H1 (cell line): ENCODE data around the gene TFCP2L1. TPM values are rescaled to one million over a fixed set of nuclear protein-coding genes. Genes with fewer than 3 reads are reported as not detected.

ENCODE experiments used
- CTCF ChIA-PET: fragments of 300-600 bp; sonication (Branson Sonifier 250); formaldehyde crosslinking; loops from one replicate; lab custom pipeline; 2021; ENCODE audit not compliant: partially characterized antibody; lab: Charles Lee
- POLR2A ChIA-PET: fragments of 300-600 bp; sonication (Branson Sonifier 250); formaldehyde crosslinking; loops from one replicate; lab custom pipeline; 2021; ENCODE audit warnings: inconsistent platforms; ENCODE audit not compliant: partially characterized antibody; lab: Charles Lee
- DNase-seq, 2 experiments: peaks; one replicate each; pipeline versions ENCODE4 v3.0.0 to v3.0.0-alpha.2; 2010 to 2022; ENCODE audit warnings: low spot score in 2 of 2, low read depth in 1 of 2, mixed read lengths in 1 of 2
- FAIRE-seq: peaks from 2 replicates; lab custom pipeline; 2011; peaks lifted over from hg19 to GRCh38; lab: Jason Lieb, UNC
- H2AFZ ChIP-seq: 2 replicates; pipeline ENCODE4 v1.8.1; 2012; ENCODE audit warnings: low read length, inconsistent platforms
- H2AK5ac ChIP-seq: 2 replicates; pipeline ENCODE4 v1.6.1; 2013; ENCODE audit warnings: low read depth, low read length
- H2BK120ac ChIP-seq: replicated peaks from 2 replicates; pipeline ENCODE3; 2013; ENCODE audit warnings: low read depth, low read length, inconsistent platforms
- H2BK12ac ChIP-seq: 2 replicates; pipeline ENCODE4 v1.6.1; 2013; ENCODE audit warnings: low read depth, low read length
- H2BK15ac ChIP-seq: 2 replicates; pipeline ENCODE4 v1.6.1; 2013; ENCODE audit warnings: low read length
- H2BK20ac ChIP-seq: 2 replicates; pipeline ENCODE4 v1.6.1; 2013; ENCODE audit warnings: low read length
- H2BK5ac ChIP-seq: 2 replicates; pipeline ENCODE4 v1.6.1; 2013; ENCODE audit warnings: low read depth, low read length
- H3K14ac ChIP-seq: 2 replicates; pipeline ENCODE4 v1.6.1; 2013; ENCODE audit warnings: inconsistent platforms; ENCODE audit not compliant: insufficient read length
- H3K18ac ChIP-seq: 2 replicates; pipeline ENCODE4 v1.6.1; 2013; ENCODE audit warnings: low read length; ENCODE audit errors: extremely low read depth
- H3K23ac ChIP-seq: 2 replicates; pipeline ENCODE4 v1.6.1; 2013; ENCODE audit warnings: inconsistent platforms; ENCODE audit not compliant: insufficient read length
- H3K23me2 ChIP-seq: 2 replicates; pipeline ENCODE4 v1.6.1; 2013; ENCODE audit warnings: low read depth, low read length
- H3K27ac ChIP-seq: 2 replicates; pipeline ENCODE4 v1.6.1; 2011; ENCODE audit warnings: low read depth, low read length, inconsistent platforms
- H3K27me3 ChIP-seq, 4 experiments: replicated peaks in 1 of 4; 1 replicate in 1 of 4; 2 replicates in 3 of 4; pipeline versions ENCODE4 v1.6.1 to v1.8.1; 2011 to 2013; ENCODE audit warnings: low read length in 3 of 4, mild to moderate bottlenecking in 3 of 4, inconsistent platforms in 2 of 4, mixed read lengths in 2 of 4, moderate library complexity in 1 of 4; ENCODE audit not compliant: control insufficient read depth in 3 of 4, insufficient read depth in 3 of 4; ENCODE audit errors: extremely low read depth in 1 of 4
- H3K36me3 ChIP-seq, 4 experiments: 2 replicates each; pipeline versions ENCODE4 v1.6.1 to v1.8.1; 2011 to 2013; ENCODE audit warnings: mild to moderate bottlenecking in 4 of 4, low read length in 3 of 4, moderate library complexity in 2 of 4, control low read depth in 1 of 4, inconsistent platforms in 1 of 4; ENCODE audit not compliant: insufficient read depth in 4 of 4, control insufficient read depth in 2 of 4
- H3K4ac ChIP-seq: replicated peaks from 2 replicates; pipeline ENCODE3; 2013; ENCODE audit warnings: low read length, low read depth, mixed read lengths, inconsistent platforms; ENCODE audit not compliant: insufficient read length
- H3K4me1 ChIP-seq, 4 experiments: replicated peaks in 1 of 4; 1 replicate in 1 of 4; 2 replicates in 3 of 4; pipeline versions ENCODE4 v1.6.1 to v1.8.1; 2011 to 2013; ENCODE audit warnings: low read length in 3 of 4, inconsistent platforms in 2 of 4, mixed read lengths in 1 of 4; ENCODE audit not compliant: insufficient read depth in 4 of 4, control insufficient read depth in 3 of 4
- H3K4me2 ChIP-seq, 2 experiments: 2 replicates each; pipeline versions ENCODE4 v1.6.1 to v1.8.1; 2011 to 2013; ENCODE audit warnings: low read depth in 2 of 2, low read length in 2 of 2, control low read depth in 1 of 2, inconsistent platforms in 1 of 2, mild to moderate bottlenecking in 1 of 2; ENCODE audit not compliant: insufficient read depth in 1 of 2
- H3K4me3 ChIP-seq, 4 experiments: fragments of 200-600, 300-600 bp in 1 of 4; sonication (generic), shearing (Covaris generic), sonication (Bioruptor Twin) in 1 of 4; 2 replicates each; pipeline versions ENCODE4 v1.5.1 to v1.8.1; 2011 to 2016; ENCODE audit warnings: low read length in 4 of 4, low read depth in 3 of 4, control low read depth in 2 of 4, inconsistent platforms in 2 of 4, mild to moderate bottlenecking in 2 of 4, mixed read lengths in 1 of 4, moderate library complexity in 1 of 4; ENCODE audit not compliant: insufficient read depth in 2 of 4; ENCODE audit errors: extremely low read depth in 1 of 4
- H3K56ac ChIP-seq: replicated peaks from 2 replicates; pipeline ENCODE3; 2013; ENCODE audit warnings: low read depth, mild to moderate bottlenecking, mixed read lengths, low read length, inconsistent platforms; ENCODE audit not compliant: insufficient read length
- H3K79me1 ChIP-seq: 2 replicates; pipeline ENCODE4 v1.6.1; 2013; ENCODE audit warnings: low read depth, low read length, control low read depth
- H3K79me2 ChIP-seq, 2 experiments: 2 replicates each; pipeline versions ENCODE4 v1.6.1 to v1.8.1; 2012 to 2013; ENCODE audit warnings: low read length in 2 of 2, mild to moderate bottlenecking in 2 of 2, inconsistent platforms in 1 of 2; ENCODE audit not compliant: insufficient read depth in 2 of 2, control insufficient read depth in 1 of 2
- H3K9ac ChIP-seq, 4 experiments: replicated peaks in 1 of 4; 1 replicate in 1 of 4; 2 replicates in 3 of 4; pipeline versions ENCODE4 v1.6.1 to v1.8.1; 2011 to 2013; ENCODE audit warnings: low read depth in 3 of 4, low read length in 3 of 4, control low read depth in 2 of 4, mild to moderate bottlenecking in 2 of 4, moderate library complexity in 2 of 4, inconsistent platforms in 1 of 4; ENCODE audit errors: extremely low read depth in 1 of 4
- H3K9me3 ChIP-seq, 2 experiments: 2 replicates each; pipeline versions ENCODE4 v1.6.1 to v1.8.1; 2012 to 2013; ENCODE audit warnings: mild to moderate bottlenecking in 2 of 2, moderate library complexity in 2 of 2, control low read depth in 1 of 2, inconsistent platforms in 1 of 2, low read depth in 1 of 2, low read length in 1 of 2, mixed read lengths in 1 of 2; ENCODE audit not compliant: insufficient read depth in 2 of 2
- H4K20me1 ChIP-seq, 2 experiments: replicated peaks in 1 of 2; 2 replicates each; pipeline versions ENCODE3 to v1.8.1; 2011 to 2013; ENCODE audit warnings: inconsistent platforms in 2 of 2, low read length in 2 of 2, mild to moderate bottlenecking in 1 of 2; ENCODE audit not compliant: insufficient read depth in 2 of 2, control insufficient read depth in 1 of 2
- H4K5ac ChIP-seq: 2 replicates; pipeline ENCODE4 v1.6.1; 2013; ENCODE audit warnings: low read length, low read depth, mixed read lengths, inconsistent platforms; ENCODE audit not compliant: insufficient read length
- H4K8ac ChIP-seq: 2 replicates; pipeline ENCODE4 v1.8.0; 2013; ENCODE audit warnings: mild to moderate bottlenecking, moderate library complexity, low read length, inconsistent platforms; ENCODE audit not compliant: insufficient read depth; ENCODE audit errors: extremely low read depth
- H4K91ac ChIP-seq: replicated peaks from 2 replicates; pipeline ENCODE3; 2013; ENCODE audit warnings: low read length, mixed read lengths, inconsistent platforms; ENCODE audit not compliant: insufficient read length
- CHD2 ChIP-seq: IDR thresholded peaks from 2 replicates; pipeline ENCODE4 v1.6.1; 2012; ENCODE audit warnings: low read length, improper control_type of control experiment
- GTF2F1 ChIP-seq: IDR thresholded peaks from 2 replicates; pipeline ENCODE4 v1.6.1; 2012; ENCODE audit warnings: low read depth, low read length, improper control_type of control experiment, borderline replicate concordance
- TAF1 ChIP-seq: IDR thresholded peaks from 2 replicates; pipeline ENCODE4 v1.6.1; 2011; ENCODE audit warnings: mild to moderate bottlenecking, low read depth, low read length
- TBP ChIP-seq: IDR thresholded peaks from 2 replicates; pipeline ENCODE4 v1.6.1; 2011; ENCODE audit warnings: low read depth, low read length, improper control_type of control experiment
- WGBS, 2 experiments: shearing (Covaris generic) in 1 of 2; methylation state at CpG; one replicate each; pipeline versions ENCODE4 v1.1.6 to v1.1.7; 2013 to 2015; ENCODE audit warnings: low lambda C conversion rate in 2 of 2, mixed read lengths in 2 of 2, inconsistent platforms in 1 of 2, low coverage in 1 of 2, missing lambda C conversion rate in 1 of 2; ENCODE audit not compliant: insufficient replicate concordance in 2 of 2, insufficient coverage in 1 of 2, insufficient read length in 1 of 2; ENCODE audit errors: extremely low coverage in 1 of 2, missing lambda C conversion rate in 1 of 2; 5-methylcytosine and 5-hydroxymethylcytosine counted together
- polyA plus RNA-seq, 7 experiments: library from polyadenylated mRNA; depleted of rRNA in 3 of 7; stranded (reverse) in 5 of 7; unstranded in 2 of 7; fragments of >200 nt in 5 of 7; fragments of 200-250 nt in 2 of 7; gene quantifications; 1 replicate in 5 of 7; 2 replicates in 1 of 7; 4 replicates in 1 of 7; pipeline versions ENCODE4 v1.2.1 to v1.2.3, GENCODE V29; 2011 to 2013; ENCODE audit warnings: missing spikeins in 2 of 7, mixed read lengths in 2 of 7
- total RNA-seq: library from RNA; stranded (reverse); fragmentation: NEBNext Ultra II Directional; extraction: Animal tissue kit (Norgen Biotek cat#: 25700); gene quantifications from 2 replicates; pipeline ENCODE4 v1.2.1, GENCODE V29; 2021

Gene TFCP2L1
- total and polyA plus RNA-seq, 2 of the 8 experiments (the other 6 are each of a cell fraction or from before 2014, with no cell fraction given), result 1.5 to 3.8 TPM

- H2BK20ac ChIP-seq, result no peak overlapping the region
- no peak overlapping the region for H4K91ac ChIP-seq
- FAIRE-seq, result no peak
- H3K4ac ChIP-seq, result no peak overlapping the region
- H3K18ac ChIP-seq, result no peak overlapping the region
- no peaks in the 10 kb centered on the region for H3K79me2 ChIP-seq
- H3K79me1 ChIP-seq, result no peaks in the 10 kb centered on the region
- no peaks in the 10 kb centered on the region for H3K27me3 ChIP-seq
- H4K8ac ChIP-seq, result no peak overlapping the region
- H2AFZ ChIP-seq, result no peak overlapping the region
- H4K5ac ChIP-seq, result no peak overlapping the region
- no peak overlapping the region for H3K4me2 ChIP-seq
- no peak overlapping the region for H3K23ac ChIP-seq
- no peak overlapping the region for H2BK15ac ChIP-seq
- no peak overlapping the region for H3K4me3 ChIP-seq
- H2BK120ac ChIP-seq, result no peak overlapping the region
- 100% methylated on average over 1 of the region's 3 CpGs; no CpG with 5 or more reads in 1 of the 2 experiments for WGBS, 2 experiments
- no peak overlapping the region for H2BK5ac ChIP-seq
- no peak overlapping the region for H3K14ac ChIP-seq
- H3K9me3 ChIP-seq, result no peaks in the 10 kb centered on the region
- POLR2A ChIA-PET, result no interaction called here
- H3K56ac ChIP-seq, result no peak overlapping the region
- no peak overlapping the region for H2BK12ac ChIP-seq
- H3K23me2 ChIP-seq, result no peaks in the 10 kb centered on the region
- H2AK5ac ChIP-seq, result no peak overlapping the region
- DNase-seq, result no peak
- CTCF ChIA-PET, result interaction anchor here (0.8 to 1.9 kb wide), 5 partner anchors 23 to 142 kb away, joined by 3 to 6 read pairs (median 3); no protein-coding TSS in a partner anchor
- no peaks in the 10 kb centered on the region; a peak in 1 of 7 replicates for H3K4me1 ChIP-seq
- no peak overlapping the region for H3K9ac ChIP-seq
- no peaks in the 10 kb centered on the region for H4K20me1 ChIP-seq
- H3K36me3 ChIP-seq, result no peaks in the 10 kb centered on the region
- no peak overlapping the region for H3K27ac ChIP-seq
- TF ChIP-seq TAF1 (no peak), CHD2 (no peak), TBP (no peak), GTF2F1 (no peak)
Measured at GRCh38 chr2:121241466-121241865, 43.5 kb downstream of the TFCP2L1 start.
